GM13976 (cell line): ENCODE results near the gene ODF4.
A peak's percentile ranks its signal among the peaks of the same experiment; 100 is the strongest.
"Not testable (repeated sequence)": the region's sequence is repeated elsewhere in the genome, so short reads cannot be mapped to it uniquely, and the experiment has no call there.

Source experiments
- DNase-seq: peaks from one replicate; pipeline ENCODE4 v3.0.0; 2012; ENCODE audit warnings: low spot score
- in situ Hi-C: fragments of 300-500 bp; cut with MboI; formaldehyde crosslinking; loops from one replicate; pipeline ENCODE4 v1.12.0; 2022; ENCODE audit warnings: low sequenced_read_pairs, mixed read lengths, inconsistent platforms; ENCODE audit not compliant: unreplicated experiment
- TF ChIP-seq, protein P1 (sequence below): IDR thresholded peaks from 2 replicates; pipeline ENCODE4 v1.5.1; 2012; ENCODE audit warnings: borderline replicate concordance, mild to moderate bottlenecking; ENCODE audit not compliant: insufficient read depth; ENCODE audit errors: extremely low read depth, missing control alignments, control extremely low read depth

ODF4 gene

DNA sequence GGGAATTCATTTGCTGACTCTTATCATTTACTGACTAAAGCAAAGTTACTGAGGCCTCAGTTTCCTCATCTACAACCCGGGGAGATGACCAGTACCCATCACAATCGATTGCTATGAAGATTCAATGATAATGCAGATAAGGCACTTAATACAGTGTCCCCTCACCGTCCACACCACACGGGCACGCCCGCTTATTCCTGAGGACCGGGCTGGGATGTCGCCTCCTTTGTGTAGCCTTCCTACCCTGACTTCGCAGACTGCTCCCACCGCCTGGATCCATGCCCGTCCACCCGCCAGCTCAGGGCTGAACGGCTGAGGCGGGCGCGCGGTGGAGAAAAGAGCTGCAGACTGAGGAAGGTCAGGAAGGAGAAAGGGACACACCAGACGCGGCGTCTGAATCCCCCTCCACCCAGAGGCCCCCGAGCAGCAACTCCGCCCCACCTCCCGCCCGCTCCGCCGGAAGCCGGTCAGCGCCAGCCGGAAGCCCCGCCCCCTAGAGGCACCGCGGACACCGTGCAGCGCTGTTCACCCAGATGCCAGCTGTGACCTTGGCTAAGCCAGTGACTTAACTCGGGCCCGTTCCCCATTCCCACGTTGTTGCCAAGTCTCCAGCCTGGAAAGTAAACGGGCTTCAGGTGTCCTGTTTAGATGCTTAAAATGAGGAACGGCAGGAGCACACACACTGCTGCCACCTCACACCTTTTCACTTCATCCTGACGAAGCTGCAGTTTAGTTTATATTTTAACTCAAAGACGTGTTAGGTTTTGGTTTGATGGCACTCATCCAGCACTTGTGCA lies 36.8 kb downstream of the ODF4 start, which contains the start of gene KRABD2:
Gene KRABD2 (minus strand): TSS at position 434 of the 797 bp plus-strand sequence.
- TF ChIP-seq, protein P1, sequence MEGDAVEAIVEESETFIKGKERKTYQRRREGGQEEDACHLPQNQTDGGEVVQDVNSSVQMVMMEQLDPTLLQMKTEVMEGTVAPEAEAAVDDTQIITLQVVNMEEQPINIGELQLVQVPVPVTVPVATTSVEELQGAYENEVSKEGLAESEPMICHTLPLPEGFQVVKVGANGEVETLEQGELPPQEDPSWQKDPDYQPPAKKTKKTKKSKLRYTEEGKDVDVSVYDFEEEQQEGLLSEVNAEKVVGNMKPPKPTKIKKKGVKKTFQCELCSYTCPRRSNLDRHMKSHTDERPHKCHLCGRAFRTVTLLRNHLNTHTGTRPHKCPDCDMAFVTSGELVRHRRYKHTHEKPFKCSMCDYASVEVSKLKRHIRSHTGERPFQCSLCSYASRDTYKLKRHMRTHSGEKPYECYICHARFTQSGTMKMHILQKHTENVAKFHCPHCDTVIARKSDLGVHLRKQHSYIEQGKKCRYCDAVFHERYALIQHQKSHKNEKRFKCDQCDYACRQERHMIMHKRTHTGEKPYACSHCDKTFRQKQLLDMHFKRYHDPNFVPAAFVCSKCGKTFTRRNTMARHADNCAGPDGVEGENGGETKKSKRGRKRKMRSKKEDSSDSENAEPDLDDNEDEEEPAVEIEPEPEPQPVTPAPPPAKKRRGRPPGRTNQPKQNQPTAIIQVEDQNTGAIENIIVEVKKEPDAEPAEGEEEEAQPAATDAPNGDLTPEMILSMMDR: peak; percentile 76
- peak; percentile 97 for DNase-seq
- in situ Hi-C loops: no loop called here

DNA sequence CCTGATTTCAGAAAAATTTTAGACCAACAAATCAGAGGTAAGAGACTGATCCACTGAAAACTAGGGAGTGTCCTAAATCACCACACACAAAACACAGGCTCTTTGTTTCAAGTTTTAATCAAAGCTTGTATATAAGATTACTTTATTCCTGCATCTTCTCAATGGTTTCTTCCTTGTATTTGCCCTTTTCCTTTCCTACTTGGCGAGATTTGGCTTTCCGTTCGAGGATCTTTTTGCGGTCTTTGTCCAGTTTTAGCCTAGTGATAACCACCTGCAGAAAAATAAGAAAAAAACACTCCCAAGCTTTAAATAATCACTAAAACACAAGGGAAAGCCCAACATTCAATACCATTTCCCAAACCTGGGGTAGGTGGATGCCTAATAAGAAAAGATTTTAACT lies 37.8 kb downstream of the ODF4 start:
- no peak for DNase-seq
- TF ChIP-seq, protein P1: no peak
- in situ Hi-C loops: no loop called here

DNA sequence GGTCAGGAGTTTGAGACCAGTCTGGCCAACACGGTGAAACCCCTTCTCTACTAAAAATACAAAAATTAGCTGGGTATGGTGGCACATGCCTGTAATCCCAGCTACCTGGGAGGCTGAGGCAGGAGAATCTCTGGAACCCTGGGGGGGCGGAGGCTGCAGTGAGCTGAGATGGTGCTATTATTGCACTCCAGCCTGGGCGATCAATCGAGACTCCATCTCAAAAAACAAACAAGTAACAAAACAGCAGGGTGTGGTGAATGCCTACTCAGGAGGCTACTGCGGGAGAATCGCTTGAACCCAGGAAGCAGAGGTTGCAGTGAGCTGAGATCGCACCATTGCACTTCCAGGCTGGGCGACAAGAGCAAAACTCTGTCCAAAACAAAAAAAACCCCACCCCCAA lies 38.5 kb downstream of the ODF4 start:
- DNase-seq, in situ Hi-C loops: not testable (repeated sequence)

DNA sequence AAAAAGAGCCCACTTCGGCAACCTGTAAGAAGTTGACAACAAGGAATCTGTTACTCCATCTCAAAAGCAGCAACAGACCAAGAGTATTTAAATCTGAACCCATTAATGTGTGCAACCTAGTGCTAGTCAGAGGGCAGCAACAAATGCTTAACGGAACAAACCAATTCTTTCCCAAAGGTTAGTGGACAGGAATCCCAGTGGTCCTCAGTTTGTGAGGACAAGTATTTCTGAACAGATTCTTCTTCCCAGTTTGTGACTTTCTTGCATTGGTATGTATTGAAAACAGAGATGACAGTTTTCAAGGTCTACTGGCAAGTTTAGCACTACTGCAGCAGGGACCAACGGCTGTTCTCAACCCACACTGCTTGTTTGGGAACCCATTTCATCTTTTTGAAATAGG lies 40.4 kb downstream of the ODF4 start:
- in situ Hi-C loops: no loop called here
- no peak for DNase-seq
- TF ChIP-seq, protein P1: no peak

DNA sequence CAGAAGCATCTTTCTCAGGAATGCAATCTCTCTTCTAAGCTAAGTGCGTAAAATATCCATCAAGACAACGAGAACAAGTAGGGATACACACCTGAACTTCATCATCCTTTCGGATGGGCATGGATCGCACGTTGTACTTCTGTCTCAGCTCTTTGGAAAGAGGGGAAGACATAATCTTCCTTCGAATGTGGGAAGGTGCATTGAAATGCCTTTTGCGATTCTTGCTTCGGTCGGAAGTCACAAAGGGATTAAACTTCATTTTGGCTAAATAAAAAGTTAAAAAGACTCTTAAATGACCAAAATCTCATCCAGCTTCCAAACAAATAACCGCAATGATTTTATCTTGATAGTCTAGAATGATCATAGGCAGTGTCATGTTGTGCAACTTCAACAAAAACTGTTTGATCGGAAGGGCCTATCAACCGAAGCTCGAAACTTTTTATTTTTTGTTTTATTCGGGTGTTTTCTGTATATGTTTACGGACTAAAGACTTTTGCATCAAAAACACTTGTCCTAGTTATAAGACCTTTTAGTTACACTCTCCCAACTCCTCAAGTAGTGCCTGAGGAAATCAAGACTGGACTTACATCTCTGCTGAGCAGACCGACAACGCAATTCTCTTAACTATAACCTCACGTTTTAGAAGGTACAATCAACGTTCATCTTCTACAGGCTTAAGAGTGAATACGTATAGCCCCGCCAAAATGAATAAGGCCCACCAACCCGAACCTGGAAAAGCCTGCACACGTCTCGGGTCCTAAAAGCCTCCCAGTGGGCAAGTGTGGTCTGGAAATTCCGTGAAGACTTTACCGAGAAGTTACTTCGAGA lies 42.6 kb downstream of the ODF4 start:
- no peak for DNase-seq
- TF ChIP-seq, protein P1: no peak
- in situ Hi-C loops: no loop called here

GRCh38 chr17:8382880-8383142 lies 43.2 kb downstream of the ODF4 start:
- TF ChIP-seq, protein P1: no peak
- no peak for DNase-seq
- in situ Hi-C loops: no loop called here
